Left renal pelvis (tissue), 4 donors: ENCODE results near the gene SMIM24. TPM values are rescaled to one million over a fixed set of nuclear protein-coding genes. Genes with fewer than 3 reads are reported as not detected.
"Not testable (repeated sequence)": the region's sequence is repeated elsewhere in the genome, so short reads cannot be mapped to it uniquely, and the experiment has no call there.

Experiments used
- DNase-seq, 4 donors: peaks; one replicate each; pipeline ENCODE4 v3.0.0-alpha.2; 2013; ENCODE audit warnings: low read depth in 4 of 4, low spot score in 3 of 4
- polyA plus RNA-seq, 4 donors: library from polyadenylated mRNA; unstranded; fragments of 120-200 nt; gene quantifications; one replicate each; pipeline ENCODE4 v1.2.1, GENCODE V29; 2013; ENCODE audit not compliant: insufficient read length in 4 of 4

Gene SMIM24
- polyA plus RNA-seq, 4 donors, result 13.5 to 564 (median 408) TPM

DNA sequence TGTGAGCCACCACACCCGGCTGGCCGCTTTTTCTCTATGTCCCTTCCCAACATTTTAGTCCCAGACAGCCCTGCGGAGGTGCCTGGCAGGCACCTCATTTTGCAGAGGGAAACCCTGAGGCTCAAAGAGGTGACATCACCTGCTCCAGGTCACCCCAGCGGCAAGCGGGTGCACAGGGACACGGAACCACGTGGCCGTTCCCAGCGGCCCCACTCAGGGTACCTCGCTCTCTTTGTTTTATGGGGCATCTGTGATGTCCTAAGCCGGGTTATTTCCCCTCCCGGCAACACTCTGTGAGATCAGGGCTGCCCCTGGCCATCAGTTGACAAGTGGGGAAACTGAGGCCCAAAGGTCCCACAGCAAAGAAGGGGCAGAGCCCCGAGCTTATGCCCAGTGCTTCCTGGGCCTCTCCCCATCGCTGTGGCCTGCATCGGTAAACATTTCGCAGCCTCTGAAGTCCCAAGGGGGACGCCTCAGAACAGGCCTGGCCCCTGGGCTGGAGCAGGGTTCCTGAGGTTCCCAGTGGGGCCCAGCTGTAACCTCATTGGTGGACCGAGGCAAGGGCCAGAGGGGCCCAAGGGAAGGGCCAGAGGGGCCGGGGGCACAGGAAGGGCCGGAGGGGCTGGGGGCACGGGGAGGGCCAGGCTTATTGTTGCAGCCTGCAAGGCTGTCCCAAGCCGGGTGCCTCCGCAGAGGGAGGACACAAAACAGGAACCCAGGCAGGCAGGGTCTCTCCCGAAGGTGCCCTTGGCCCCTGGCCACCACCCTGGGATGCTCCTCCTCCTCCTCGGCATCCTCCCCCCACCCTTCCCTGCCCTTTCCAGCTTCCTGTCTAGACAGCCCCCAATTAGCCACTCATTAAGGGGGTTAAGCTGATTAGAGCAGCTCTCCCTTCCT, 39.0 kb downstream of the SMIM24 start:
- DNase-seq, result no peak

DNA sequence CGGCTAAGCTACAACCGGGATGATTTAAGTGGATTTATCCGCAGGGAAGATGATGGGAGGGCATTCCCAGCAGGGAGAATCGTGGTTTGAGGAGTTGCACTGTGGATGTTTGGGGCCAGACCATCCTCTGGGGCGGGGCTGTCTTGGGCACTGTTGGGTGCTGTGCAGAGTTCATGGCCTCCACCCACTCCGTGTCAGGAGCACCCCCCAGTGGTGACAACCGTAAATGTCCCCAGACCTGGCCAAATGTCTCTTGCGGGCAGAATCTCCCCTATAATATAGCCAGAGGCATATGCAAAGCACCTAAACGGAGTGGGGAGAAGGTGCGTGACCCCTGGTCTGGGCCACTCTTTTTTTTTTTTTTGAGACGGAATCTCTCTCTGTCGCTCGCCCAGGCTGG, 40.2 kb downstream of the SMIM24 start:
- DNase-seq, result no peak

DNA sequence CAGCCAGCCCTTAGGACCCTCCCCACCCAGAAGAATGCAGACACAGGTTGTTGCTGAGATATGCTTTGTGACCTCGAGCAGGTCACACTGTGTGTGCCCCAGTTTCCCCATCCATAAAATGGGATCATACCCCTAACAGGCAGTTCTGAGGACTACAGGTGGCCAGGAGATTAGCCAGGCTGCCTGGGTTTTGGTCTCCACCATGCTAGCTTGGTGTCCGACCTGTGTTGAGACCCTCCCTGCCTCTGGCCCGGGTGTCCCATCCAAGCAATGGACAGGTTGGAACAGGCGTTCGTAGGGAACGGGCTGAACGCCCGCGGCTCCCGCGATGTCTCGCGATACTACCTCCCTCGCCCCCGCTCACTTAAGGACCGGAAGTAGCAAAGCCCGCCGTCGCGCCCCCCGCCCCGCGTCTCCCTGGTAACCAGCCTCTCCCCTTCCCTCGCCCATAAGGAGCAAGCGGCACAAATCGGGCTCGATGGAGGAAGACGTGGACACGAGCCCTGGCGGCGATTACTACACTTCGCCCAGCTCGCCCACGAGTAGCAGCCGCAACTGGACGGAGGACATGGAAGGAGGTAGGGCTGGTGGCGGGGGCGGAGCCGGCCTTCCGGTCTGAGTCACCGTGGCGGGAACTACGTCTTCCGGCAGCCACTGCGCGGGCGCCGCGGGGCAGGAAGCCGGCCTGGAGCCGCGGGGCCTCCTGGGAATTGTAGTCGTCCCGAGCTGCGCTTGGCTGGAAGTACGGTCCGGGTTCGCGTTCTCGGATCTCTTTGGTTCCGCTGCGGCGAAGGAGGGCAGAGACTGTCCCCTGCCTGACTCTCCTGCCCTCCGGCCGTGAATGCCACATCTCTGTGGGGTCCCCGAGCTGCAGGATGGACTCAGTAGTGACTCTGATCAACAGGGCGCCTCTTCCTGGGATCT, 45.4 kb downstream of the SMIM24 start:
- DNase-seq, result peak; percentile 84 to 91 (median 87)

DNA sequence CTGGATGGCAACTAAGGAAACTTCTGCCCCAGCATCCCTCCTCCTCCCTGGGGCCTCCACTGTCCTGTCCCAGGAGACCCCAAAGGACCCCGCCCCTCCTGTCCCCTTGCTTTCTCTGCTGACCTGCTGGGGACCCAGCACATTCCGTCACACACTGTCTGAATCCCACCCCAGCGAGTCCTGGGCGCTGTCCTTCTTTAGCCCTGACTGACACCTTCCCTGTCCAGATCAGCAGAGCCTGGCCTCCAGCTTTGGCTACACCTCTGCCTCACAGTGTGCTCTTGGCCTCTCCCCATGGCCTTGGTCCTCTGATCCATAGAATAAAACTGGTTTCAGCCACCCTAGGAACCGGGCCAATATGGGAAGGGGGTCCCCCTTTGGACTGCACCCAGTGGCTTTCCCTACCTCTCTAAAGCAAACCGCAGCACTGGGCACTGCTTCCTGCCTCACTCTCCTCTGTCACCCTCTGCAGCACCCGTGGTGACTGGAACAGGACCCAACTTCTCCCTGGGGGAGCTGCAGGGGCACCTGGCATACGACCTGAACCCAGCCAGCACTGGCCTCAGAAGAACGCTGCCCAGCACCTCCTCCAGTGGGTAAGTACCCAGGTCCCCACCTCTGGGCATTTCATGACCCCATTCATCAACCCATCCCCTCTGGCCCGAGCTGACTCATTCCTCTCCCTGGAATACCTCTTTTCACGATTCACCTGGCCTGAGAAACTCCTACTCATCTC, 46.4 kb downstream of the SMIM24 start:
- no peak for DNase-seq

DNA sequence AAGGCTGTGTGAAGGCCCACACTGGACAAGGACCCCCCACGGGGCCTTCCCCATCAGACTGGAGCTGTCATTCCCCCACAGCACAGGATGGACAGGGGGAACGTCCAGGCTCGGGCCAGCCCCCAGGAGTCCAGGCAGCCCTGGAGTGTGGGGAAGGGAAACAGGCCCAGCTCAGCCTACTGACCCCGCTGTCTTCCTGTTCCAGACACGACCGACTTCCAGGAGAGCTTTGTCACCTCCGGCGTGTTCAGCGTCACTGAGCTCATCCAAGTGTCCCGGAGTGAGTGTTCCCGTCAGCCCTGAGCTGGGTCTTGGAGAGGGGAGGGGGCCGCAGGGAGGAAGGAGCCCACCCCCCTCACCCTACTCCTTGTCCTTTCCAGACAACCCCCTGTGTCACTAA, 47.0 kb downstream of the SMIM24 start:
- DNase-seq, result no peak

DNA sequence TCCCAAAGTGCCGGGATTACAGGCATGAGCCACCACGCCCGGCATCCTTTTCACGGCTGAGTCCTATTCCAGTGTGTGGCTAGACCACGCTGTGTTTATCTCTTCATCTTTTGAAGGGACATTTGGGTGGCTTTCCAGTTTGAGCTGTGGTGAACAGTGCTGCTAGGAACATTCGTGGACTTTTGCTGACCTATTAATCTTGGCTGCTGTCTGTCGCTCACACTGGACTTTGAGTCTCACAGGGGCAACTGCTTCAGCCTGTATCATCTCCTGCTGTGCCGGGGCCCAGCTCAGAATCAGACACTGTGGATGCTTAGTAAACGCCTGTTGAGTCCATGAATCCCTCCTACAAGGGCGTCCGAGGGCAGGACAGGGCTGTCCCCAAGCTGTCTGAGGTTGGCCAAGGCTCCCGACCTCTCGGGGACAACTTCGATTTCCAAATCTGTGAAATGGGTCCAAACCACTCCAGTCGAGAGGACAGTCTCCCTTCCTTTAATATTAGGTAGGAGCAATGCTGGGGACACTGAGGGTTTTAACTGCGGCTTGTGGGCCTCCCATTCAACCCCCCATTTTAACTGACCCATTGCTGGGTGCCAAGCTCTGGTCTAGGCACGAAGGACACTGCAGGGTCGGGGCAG, 48.4 kb downstream of the SMIM24 start:
- DNase-seq, result no peak

DNA sequence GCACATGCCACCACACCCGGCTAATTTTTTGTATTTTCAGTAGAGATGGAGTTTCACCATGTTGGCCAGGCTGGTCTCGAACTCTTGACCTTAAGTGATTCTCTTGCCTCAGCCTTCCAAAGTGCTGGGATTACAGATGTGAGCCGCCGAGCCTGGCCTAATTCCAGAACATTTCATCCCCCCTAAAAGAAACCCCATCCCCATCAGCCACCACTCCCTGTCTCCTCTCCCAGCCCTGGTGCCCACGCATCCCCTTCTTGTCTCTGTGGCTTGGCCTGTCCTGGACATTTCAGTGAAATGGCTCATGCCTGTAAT, 50.0 kb downstream of the SMIM24 start:
- DNase-seq, result not testable (repeated sequence)

DNA sequence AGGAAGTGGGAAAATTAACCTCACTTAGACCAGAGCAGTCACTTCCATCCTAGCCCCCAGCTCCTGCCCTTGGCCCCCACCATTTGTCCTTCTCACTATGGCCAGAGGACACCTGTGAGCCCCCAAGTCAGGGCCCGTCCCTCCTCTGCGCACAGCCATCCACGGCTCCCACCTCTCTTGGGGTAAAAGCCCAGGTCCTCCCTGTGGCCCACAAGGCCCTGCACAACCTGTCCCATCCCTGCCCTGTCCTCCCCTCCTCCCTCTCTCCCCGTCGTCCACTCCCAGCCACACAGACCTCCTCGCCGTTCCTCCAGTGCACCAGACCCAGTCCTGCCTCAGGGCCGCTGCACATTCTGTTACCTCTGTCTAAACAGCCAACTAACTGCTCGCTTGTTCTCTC, 53.9 kb downstream of the SMIM24 start:
- DNase-seq, result no peak

Other genes starting within 250 kb of the SMIM24 start
- gene NFIC, start 113.9 kb downstream of the SMIM24 start, polyA plus RNA-seq, result 10 to 100 TPM; 21.7 to 57.6 (median 26.6) TPM
- under 1 TPM in 1 of 4 donors, not detected in 3; 0.32 TPM for gene SMIM44, start 2.9 kb upstream of the SMIM24 start, polyA plus RNA-seq
- gene DOHH, start 20.1 kb upstream of the SMIM24 start, polyA plus RNA-seq, result 10 to 100 TPM in 1 of 4 donors, 1 to 10 TPM in 3; 4.7 to 11.4 (median 6.2) TPM
- 10 to 100 TPM; 43.2 to 59.0 (median 50.0) TPM for gene FZR1, start 25.8 kb upstream of the SMIM24 start, polyA plus RNA-seq
- 1 to 10 TPM; 2.7 to 7.7 (median 3.5) TPM for gene TEKTIP1, start 58.6 kb upstream of the SMIM24 start, polyA plus RNA-seq
- gene MFSD12, start 77.1 kb upstream of the SMIM24 start, polyA plus RNA-seq, result 10 to 100 TPM; 31.5 to 68.4 (median 49.5) TPM
- 10 to 100 TPM; 57.9 to 96.7 (median 69.9) TPM for gene HMG20B, start 92.4 kb upstream of the SMIM24 start, polyA plus RNA-seq
- 1 to 10 TPM; 1.1 to 3.5 (median 3.0) TPM for gene GIPC3, start 105.0 kb upstream of the SMIM24 start, polyA plus RNA-seq
- 1 to 10 TPM; 1.4 to 3.9 (median 3.2) TPM for gene TBXA2R, start 126.3 kb upstream of the SMIM24 start, polyA plus RNA-seq
- gene CACTIN, start 146.3 kb upstream of the SMIM24 start, polyA plus RNA-seq, result 10 to 100 TPM; 17.8 to 30.4 (median 22.2) TPM
- gene PIP5K1C, start 219.9 kb upstream of the SMIM24 start, polyA plus RNA-seq, result 10 to 100 TPM; 20.3 to 33.2 (median 23.5) TPM
- gene TJP3, start 227.9 kb upstream of the SMIM24 start, polyA plus RNA-seq, result 10 to 100 TPM in 2 of 4 donors, 1 to 10 TPM in 1, under 1 TPM in 1; 0.89 to 17.2 (median 8.7) TPM